ENCODE results near the gene ARF3. TPM values are rescaled to one million over a fixed set of nuclear protein-coding genes. Genes with fewer than 3 reads are reported as not detected.

Gene ARF3
- total RNA-seq, 1 experiment from 2014 or later: 263 TPM

DNA sequence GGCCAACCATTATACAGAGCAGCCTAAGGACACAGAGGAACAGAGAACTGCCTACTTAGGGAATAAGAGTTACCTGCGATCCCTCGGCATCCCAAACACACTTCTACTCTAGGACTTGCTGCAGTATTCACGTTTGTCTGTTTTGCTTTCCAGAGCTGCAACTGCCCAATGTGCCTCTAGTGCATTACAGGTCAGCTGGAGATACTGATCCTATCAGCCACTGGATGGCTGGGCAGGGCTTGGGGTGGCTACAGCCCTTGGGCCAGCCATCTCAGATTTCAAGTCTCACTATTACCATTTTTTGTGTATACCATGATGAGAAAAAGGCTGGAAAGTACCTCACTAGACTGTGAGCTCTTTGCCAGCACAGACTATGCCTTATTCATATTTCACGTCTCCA lies 4.6 kb downstream of the ARF3 start:
- H3K4me3 Mint-ChIP-seq: no peak overlapping the region

More for the DNA sequence above, 4.6 kb downstream of the ARF3 start:
- no peaks in the 10 kb centered on the region for H3K4me1 ChIP-seq (ENCODE audit: insufficient read depth, low read length)
- Mint-ChIP-seq H3K36me3 (ENCODE audit: insufficient read depth in 1 of 3, low read depth in 3 of 3) (peaks cover 8 to 64% (median 38%) of the 10 kb centered on the region in 3 experiments; a peak in 6 of 7 replicates), H3K27me3 (ENCODE audit: low read depth) (no peaks in the 10 kb centered on the region), H3K4me1 (peaks cover 18 to 21% of the 10 kb centered on the region in 2 experiments), H3K9me3 (no peaks in the 10 kb centered on the region), H3K27ac (no peak overlapping the region; a peak in 1 of 7 replicates)
- H3K27me3 ChIP-seq (ENCODE audit: insufficient read depth, low read length): no peaks in the 10 kb centered on the region
- no peak overlapping the region for H3K4ac ChIP-seq (ENCODE audit: low read depth, low read length)
- no peak overlapping the region for H3T11ph ChIP-seq (ENCODE audit: low read length)
- no peak overlapping the region for H2BK20ac ChIP-seq (ENCODE audit: low read depth, low read length, poor library complexity, severe bottlenecking)
- peaks cover 7% of the 10 kb centered on the region for H3K23me2 ChIP-seq (ENCODE audit: insufficient read length, low read depth, low read length, poor library complexity, severe bottlenecking)
- no peak overlapping the region for H3K9ac ChIP-seq (ENCODE audit: extremely low read depth, insufficient read length, low read length)
- H3K4me2 ChIP-seq (ENCODE audit: insufficient read depth, insufficient read length, low read length): no peak overlapping the region
- TF ChIP-seq, protein P1, sequence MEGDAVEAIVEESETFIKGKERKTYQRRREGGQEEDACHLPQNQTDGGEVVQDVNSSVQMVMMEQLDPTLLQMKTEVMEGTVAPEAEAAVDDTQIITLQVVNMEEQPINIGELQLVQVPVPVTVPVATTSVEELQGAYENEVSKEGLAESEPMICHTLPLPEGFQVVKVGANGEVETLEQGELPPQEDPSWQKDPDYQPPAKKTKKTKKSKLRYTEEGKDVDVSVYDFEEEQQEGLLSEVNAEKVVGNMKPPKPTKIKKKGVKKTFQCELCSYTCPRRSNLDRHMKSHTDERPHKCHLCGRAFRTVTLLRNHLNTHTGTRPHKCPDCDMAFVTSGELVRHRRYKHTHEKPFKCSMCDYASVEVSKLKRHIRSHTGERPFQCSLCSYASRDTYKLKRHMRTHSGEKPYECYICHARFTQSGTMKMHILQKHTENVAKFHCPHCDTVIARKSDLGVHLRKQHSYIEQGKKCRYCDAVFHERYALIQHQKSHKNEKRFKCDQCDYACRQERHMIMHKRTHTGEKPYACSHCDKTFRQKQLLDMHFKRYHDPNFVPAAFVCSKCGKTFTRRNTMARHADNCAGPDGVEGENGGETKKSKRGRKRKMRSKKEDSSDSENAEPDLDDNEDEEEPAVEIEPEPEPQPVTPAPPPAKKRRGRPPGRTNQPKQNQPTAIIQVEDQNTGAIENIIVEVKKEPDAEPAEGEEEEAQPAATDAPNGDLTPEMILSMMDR (conservative IDR thresholded peaks at IDR 0.05): no peak
- DNase-seq: no peak
- no peak overlapping the region for H2BK5ac ChIP-seq (ENCODE audit: insufficient read length, low read length)
- H3K9me3 ChIP-seq (ENCODE audit: control insufficient read depth, low read depth, low read length): no peaks in the 10 kb centered on the region
- H2AK5ac ChIP-seq (ENCODE audit: insufficient read length, low read length): no peak overlapping the region
- no peak overlapping the region for H2AFZ ChIP-seq (ENCODE audit: low read length)
- WGBS (ENCODE audit: extremely low coverage, insufficient read length, low lambda C conversion rate): no CpG with 5 or more reads among the region's 4 CpGs
- H2BK15ac ChIP-seq (ENCODE audit: low read depth, low read length): no peak overlapping the region
- H3K27ac ChIP-seq (ENCODE audit: insufficient read length, low read depth, low read length): no peak overlapping the region
- H3K18ac ChIP-seq (ENCODE audit: insufficient read length, low read depth, low read length): no peak overlapping the region
- H2BK120ac ChIP-seq (ENCODE audit: low read depth, low read length, poor library complexity, severe bottlenecking): no peak overlapping the region
- H3K14ac ChIP-seq (ENCODE audit: insufficient read depth, low read length): no peak overlapping the region
- no peak overlapping the region for H3K56ac ChIP-seq (ENCODE audit: insufficient read length, low read depth, low read length)
- peaks cover 3% of the 10 kb centered on the region for H3K79me1 ChIP-seq (ENCODE audit: insufficient read depth, low read depth, low read length, poor library complexity, severe bottlenecking)
- no peaks in the 10 kb centered on the region for H4K20me1 ChIP-seq (ENCODE audit: control insufficient read depth, insufficient read depth, insufficient read length)
- H4K5ac ChIP-seq (ENCODE audit: insufficient read length, low read depth, low read length): no peak overlapping the region
- H4K91ac ChIP-seq (ENCODE audit: insufficient read length, low read depth, low read length): no peak overlapping the region
- peaks cover 41% of the 10 kb centered on the region; the same call in 1 of the 2 replicates for H3K79me2 ChIP-seq (ENCODE audit: insufficient read depth, low read length)
- H4K8ac ChIP-seq (replicated peaks; ENCODE audit: insufficient read length, low read depth, low read length): no peak overlapping the region
- no peak overlapping the region for H3K23ac ChIP-seq (ENCODE audit: insufficient read length, low read depth, low read length)
- no peak overlapping the region for H2BK12ac ChIP-seq (ENCODE audit: insufficient read length, low read depth, low read length)
